ENCODE results near the gene UBL3. TPM values are rescaled to one million over a fixed set of nuclear protein-coding genes. Genes with fewer than 3 reads are reported as not detected.
A peak's percentile ranks its signal among the peaks of the same experiment; 100 is the strongest.

Gene UBL3
- total RNA-seq, 3 donors from 2014 or later = 12.3 to 14.1 (median 14.1) TPM

DNA sequence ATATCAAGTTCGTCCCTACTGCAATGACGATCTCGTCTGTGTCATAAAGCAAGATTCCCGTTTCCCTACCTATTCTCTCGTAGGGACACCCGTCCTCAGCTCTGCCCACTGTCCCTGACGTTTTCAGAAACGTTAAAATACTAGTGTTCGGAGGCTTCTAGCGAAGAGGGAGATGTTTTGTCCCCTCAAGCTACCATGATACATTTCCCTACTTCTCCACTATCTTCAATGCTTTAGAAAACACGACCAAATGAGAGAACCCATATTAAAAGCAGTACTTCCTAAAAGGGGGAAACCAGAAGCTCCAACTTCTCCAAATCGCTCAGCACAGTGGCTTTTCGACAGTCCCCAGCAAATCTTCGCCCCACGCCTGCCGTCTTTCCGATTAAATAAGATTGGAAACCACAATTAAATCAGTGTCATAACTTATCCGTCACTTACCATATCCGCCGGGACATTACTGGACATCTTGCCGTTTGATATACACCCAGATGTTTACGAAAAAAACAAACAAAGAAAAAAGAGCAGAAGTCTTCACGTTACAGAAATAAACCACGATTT lies 1.3 kb downstream of the UBL3 start:
- H3K9me3 Mint-ChIP-seq = no peaks in the 10 kb centered on the region
- peaks cover 2% of the 10 kb centered on the region for H3K36me3 Mint-ChIP-seq (ENCODE audit: insufficient read depth)
- H3K4me1 Mint-ChIP-seq (ENCODE audit: low read depth) = peaks cover 32% of the 10 kb centered on the region
- ATAC-seq (peak; percentile 4 to 9), DNase-seq (no peak)
- peak overlapping the region; percentile 94 for H3K4me3 Mint-ChIP-seq
- H3K27me3 Mint-ChIP-seq (ENCODE audit: low read depth) = no peaks in the 10 kb centered on the region

GRCh38 chr13:29847501-29847983 lies 2.9 kb downstream of the UBL3 start:
- H3K4me3 Mint-ChIP-seq = peak overlapping the region; percentile 94
- no peak for ATAC-seq
- no peaks in the 10 kb centered on the region for H3K27me3 Mint-ChIP-seq (ENCODE audit: low read depth)
- DNase-seq = no peak
- H3K9me3 Mint-ChIP-seq = no peaks in the 10 kb centered on the region
- peaks cover 42% of the 10 kb centered on the region for H3K4me1 Mint-ChIP-seq (ENCODE audit: low read depth)
- peaks cover 2% of the 10 kb centered on the region for H3K36me3 Mint-ChIP-seq (ENCODE audit: insufficient read depth)

DNA sequence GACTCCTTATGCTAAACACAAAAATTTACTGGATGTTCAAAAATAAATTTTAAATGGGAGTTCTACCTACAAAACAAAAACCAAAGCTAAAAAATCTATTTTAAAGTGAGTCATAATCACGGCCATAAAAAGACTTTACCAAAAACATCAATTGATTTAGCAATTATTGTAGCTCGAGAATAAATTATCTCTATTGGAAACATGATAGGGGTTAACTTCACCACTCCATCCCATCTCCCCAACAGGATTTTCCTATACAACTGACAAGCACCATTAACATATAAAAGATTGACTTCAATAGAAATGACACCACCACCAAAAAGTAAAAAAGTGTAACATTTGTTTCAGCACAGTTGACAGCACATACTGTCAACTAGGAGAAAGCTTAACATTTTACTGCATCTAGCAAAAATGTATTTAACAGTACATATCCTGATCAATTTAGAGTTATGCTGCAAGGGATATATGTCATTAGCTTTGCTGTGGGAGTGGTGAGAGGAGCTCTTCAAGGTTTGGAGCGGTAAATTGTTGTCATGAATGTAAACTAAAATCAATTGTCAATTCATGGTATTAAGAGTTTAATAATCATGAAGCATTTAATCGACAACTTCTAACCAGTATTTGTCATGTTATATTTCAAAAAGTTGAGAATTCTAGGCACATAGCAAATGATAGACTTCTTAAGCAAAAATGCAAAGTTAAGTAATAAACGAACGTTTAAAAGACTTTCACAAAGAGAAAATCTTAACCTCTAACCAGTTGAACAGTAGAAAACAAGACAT lies 3.8 kb downstream of the UBL3 start:
- no peak for ATAC-seq

GRCh38 chr13:29845440-29846056 lies 4.9 kb downstream of the UBL3 start:
- peaks cover 2% of the 10 kb centered on the region for H3K36me3 Mint-ChIP-seq (ENCODE audit: insufficient read depth)
- no peaks in the 10 kb centered on the region for H3K9me3 Mint-ChIP-seq
- no peaks in the 10 kb centered on the region for H3K27me3 Mint-ChIP-seq (ENCODE audit: low read depth)
- ATAC-seq (no peak), DNase-seq (no peak)
- peaks cover 58% of the 10 kb centered on the region for H3K4me1 Mint-ChIP-seq (ENCODE audit: low read depth)
- H3K4me3 Mint-ChIP-seq = peak overlapping the region; percentile 11

More for the DNA sequence above, 3.8 kb downstream of the UBL3 start:
- no peak for DNase-seq
- peaks cover 2% of the 10 kb centered on the region for H3K36me3 Mint-ChIP-seq (ENCODE audit: insufficient read depth)
- no peaks in the 10 kb centered on the region for H3K9me3 Mint-ChIP-seq
- peaks cover 49% of the 10 kb centered on the region for H3K4me1 Mint-ChIP-seq (ENCODE audit: low read depth)
- no peaks in the 10 kb centered on the region for H3K27me3 Mint-ChIP-seq (ENCODE audit: low read depth)
- H3K4me3 Mint-ChIP-seq = peak overlapping the region; percentile 94

DNA sequence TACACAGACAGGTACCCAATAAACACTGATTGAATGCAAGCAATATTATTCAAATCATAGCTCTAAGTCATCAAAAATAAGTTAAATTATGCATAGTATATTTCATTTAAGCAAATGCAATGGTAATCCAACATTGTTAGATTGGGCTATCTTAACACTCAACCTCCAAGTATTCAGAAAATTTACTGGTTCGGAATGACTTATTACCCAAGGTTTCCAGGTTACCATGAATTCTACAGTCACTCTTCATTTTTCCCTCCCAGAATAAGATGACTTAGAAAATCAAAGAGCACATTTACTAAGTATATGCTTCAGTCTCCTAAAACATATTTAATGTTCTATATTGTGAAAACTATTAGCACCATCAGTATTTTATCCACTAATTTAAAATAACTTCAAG lies 6.0 kb downstream of the UBL3 start:
- Mint-ChIP-seq H3K36me3 (ENCODE audit: insufficient read depth) (peaks cover 2% of the 10 kb centered on the region), H3K27me3 (ENCODE audit: low read depth) (no peaks in the 10 kb centered on the region), H3K9me3 (no peaks in the 10 kb centered on the region), H3K4me1 (ENCODE audit: low read depth) (peaks cover 65% of the 10 kb centered on the region), H3K4me3 (no peak overlapping the region)
- ATAC-seq = no peak
- DNase-seq = no peak

GRCh38 chr13:29840585-29840984 lies 9.8 kb downstream of the UBL3 start:
- H3K36me3 Mint-ChIP-seq (ENCODE audit: insufficient read depth) = peaks cover 1% of the 10 kb centered on the region
- DNase-seq (no peak), ATAC-seq (no peak)
- H3K4me3 Mint-ChIP-seq = no peak overlapping the region
- H3K9me3 Mint-ChIP-seq = no peaks in the 10 kb centered on the region
- no peaks in the 10 kb centered on the region for H3K27me3 Mint-ChIP-seq (ENCODE audit: low read depth)
- H3K4me1 Mint-ChIP-seq (ENCODE audit: low read depth) = peaks cover 71% of the 10 kb centered on the region

DNA sequence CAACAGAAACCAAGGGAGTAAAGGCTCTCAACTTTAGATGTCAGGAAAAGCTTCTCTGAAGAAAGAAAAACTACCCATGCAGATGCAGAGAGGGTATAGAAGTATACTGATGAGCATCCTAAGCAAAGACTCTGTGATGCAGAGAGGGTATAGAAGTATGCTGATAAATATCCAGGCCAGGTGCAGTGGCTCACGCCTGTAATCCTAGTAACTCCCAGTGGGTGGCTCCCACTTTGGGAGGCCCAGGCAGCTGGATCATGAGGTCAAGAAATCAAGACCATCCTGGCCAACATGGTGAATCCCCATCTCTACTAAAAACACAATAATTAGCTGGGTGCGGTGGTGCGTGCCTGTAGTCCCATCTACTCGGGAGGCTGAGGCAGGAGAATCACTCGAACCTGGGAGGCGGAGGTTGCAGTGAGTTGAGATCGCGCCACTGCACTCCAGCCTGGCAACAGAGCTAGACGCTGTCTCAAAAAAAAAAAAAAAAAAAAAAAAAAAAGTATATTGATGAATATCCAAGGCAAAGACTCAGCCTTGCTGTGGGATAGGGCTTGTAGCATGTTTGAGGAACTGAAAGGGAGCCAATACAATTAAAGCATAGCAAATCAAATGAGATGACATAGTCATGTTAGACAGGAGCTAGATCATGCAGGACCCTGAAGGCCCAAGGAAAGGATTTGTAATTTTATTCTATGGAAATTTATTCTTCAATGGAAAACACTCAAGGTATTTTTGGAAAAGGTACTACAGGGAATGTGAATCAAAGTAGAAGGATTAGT lies 14.9 kb downstream of the UBL3 start:
- no peak for ATAC-seq
- Mint-ChIP-seq H3K9me3 (no peaks in the 10 kb centered on the region), H3K27me3 (ENCODE audit: low read depth) (no peaks in the 10 kb centered on the region), H3K36me3 (ENCODE audit: insufficient read depth) (peaks cover 6% of the 10 kb centered on the region), H3K4me1 (ENCODE audit: low read depth) (peaks cover 60% of the 10 kb centered on the region), H3K4me3 (no peak overlapping the region)
- DNase-seq = no peak

- no peak overlapping the region for H3K4me3 Mint-ChIP-seq
- ATAC-seq = no peak
- H3K27me3 Mint-ChIP-seq (ENCODE audit: low read depth) = no peaks in the 10 kb centered on the region
- H3K9me3 Mint-ChIP-seq = no peaks in the 10 kb centered on the region
- H3K36me3 Mint-ChIP-seq (ENCODE audit: insufficient read depth) = peaks cover 11% of the 10 kb centered on the region
- H3K4me1 Mint-ChIP-seq (ENCODE audit: low read depth) = peaks cover 42% of the 10 kb centered on the region
- no peak for DNase-seq
Observed at GRCh38 chr13:29832761-29833298, 17.6 kb downstream of the UBL3 start.

DNA sequence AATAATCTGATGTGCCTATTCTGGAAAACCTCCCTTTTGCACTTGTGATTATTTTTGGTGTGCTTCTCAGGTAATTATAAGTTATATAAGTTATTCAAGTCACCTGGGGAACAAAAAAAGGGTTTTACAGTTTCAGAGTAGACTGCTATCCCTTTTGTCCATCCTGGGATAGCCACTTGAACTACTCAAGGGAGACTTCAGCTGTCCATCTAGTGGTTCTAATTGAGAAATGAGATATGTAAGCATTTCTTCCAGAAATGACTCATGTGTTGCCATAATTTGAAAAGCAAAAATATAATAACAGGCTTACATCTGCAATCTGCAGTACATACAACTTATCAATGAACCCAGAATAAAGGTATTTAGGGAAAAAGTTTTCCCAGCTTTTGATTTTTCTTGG lies 20.4 kb downstream of the UBL3 start:
- DNase-seq (no peak), ATAC-seq (no peak)
- Mint-ChIP-seq H3K4me3 (no peak overlapping the region), H3K4me1 (ENCODE audit: low read depth) (peaks cover 28% of the 10 kb centered on the region), H3K9me3 (no peaks in the 10 kb centered on the region), H3K27me3 (ENCODE audit: low read depth) (no peaks in the 10 kb centered on the region), H3K36me3 (ENCODE audit: insufficient read depth) (peaks cover 11% of the 10 kb centered on the region)

GRCh38 chr13:29819143-29819542 lies 31.3 kb downstream of the UBL3 start:
- ATAC-seq (no peak), DNase-seq (no peak)
- H3K9me3 Mint-ChIP-seq = peaks cover 7% of the 10 kb centered on the region
- no peaks in the 10 kb centered on the region for H3K27me3 Mint-ChIP-seq (ENCODE audit: low read depth)
- H3K36me3 Mint-ChIP-seq (ENCODE audit: insufficient read depth) = peaks cover 8% of the 10 kb centered on the region
- H3K4me3 Mint-ChIP-seq = no peak overlapping the region
- peaks cover 47% of the 10 kb centered on the region for H3K4me1 Mint-ChIP-seq (ENCODE audit: low read depth)

GRCh38 chr13:29817604-29818378 lies 32.6 kb downstream of the UBL3 start:
- Mint-ChIP-seq H3K9me3 (peaks cover 6% of the 10 kb centered on the region), H3K4me3 (peak overlapping the region; percentile 17), H3K27me3 (ENCODE audit: low read depth) (no peaks in the 10 kb centered on the region), H3K36me3 (ENCODE audit: insufficient read depth) (peaks cover 8% of the 10 kb centered on the region), H3K4me1 (ENCODE audit: low read depth) (peaks cover 48% of the 10 kb centered on the region)
- ATAC-seq (peak; percentile 62 to 81), DNase-seq (no peak)

DNA sequence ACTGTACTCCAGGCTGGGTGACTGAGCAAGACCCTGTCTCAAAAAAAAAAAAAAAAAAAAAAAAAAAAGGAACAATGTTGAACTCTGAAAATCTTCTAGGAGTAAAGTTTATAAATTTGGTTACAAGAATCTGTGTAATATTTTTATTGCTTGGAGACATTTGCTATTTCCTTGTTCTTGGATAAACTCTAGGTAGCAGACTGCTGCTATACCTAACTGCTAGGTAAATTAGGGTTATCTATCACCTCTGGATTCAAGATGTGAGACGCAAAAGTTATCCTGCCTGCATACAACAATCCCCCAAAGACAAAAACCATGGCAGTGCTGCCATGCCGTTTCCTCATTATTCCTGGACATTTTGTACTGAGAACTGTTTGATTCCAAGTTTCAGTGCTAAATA lies 33.7 kb downstream of the UBL3 start:
- DNase-seq (no peak), ATAC-seq (no peak)
- Mint-ChIP-seq H3K4me3 (no peak overlapping the region), H3K4me1 (ENCODE audit: low read depth) (peaks cover 49% of the 10 kb centered on the region), H3K27me3 (ENCODE audit: low read depth) (no peaks in the 10 kb centered on the region), H3K36me3 (ENCODE audit: insufficient read depth) (peaks cover 4% of the 10 kb centered on the region), H3K9me3 (peaks cover 3% of the 10 kb centered on the region)

DNA sequence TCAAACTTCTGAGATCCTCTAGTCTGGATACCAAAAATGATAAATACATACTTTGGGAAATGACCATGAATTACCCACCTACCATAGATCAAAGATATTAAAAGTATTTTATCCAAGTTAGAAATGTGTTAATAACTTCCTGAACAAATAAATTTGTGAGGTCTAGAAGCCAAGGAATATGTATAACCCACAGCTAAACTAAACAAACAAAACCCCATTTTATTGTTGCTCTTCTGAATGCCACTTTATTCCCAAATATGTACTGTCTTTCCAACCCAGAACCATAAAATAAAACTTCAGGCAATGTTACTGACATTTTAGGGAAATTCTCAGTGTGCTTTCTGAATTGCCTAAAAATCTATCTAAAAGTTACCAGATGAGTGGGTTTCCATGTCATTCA lies 35.1 kb downstream of the UBL3 start:
- Mint-ChIP-seq H3K9me3 (no peaks in the 10 kb centered on the region), H3K4me1 (ENCODE audit: low read depth) (peaks cover 54% of the 10 kb centered on the region), H3K27me3 (ENCODE audit: low read depth) (no peaks in the 10 kb centered on the region), H3K36me3 (ENCODE audit: insufficient read depth) (peaks cover 4% of the 10 kb centered on the region), H3K4me3 (no peak overlapping the region)
- ATAC-seq (no peak), DNase-seq (no peak)
